GM18868 (cell line): ENCODE measurements around the gene EVX2.
A peak's percentile ranks its signal among the peaks of the same experiment; 100 is the strongest.

Experiments
- ATAC-seq: cut with Tn5 transposase; IDR thresholded peaks from one replicate; pipeline ENCODE4 v1.9.1; 2021; ENCODE audit warnings: mild to moderate bottlenecking, moderate library complexity; ENCODE audit not compliant: unreplicated experiment

Gene EVX2

GRCh38 chr2:176122052-176122682, 38.4 kb upstream of the EVX2 start:
- no peak for ATAC-seq

GRCh38 chr2:176121190-176122051, 37.7 kb upstream of the EVX2 start:
- ATAC-seq = no peak

- ATAC-seq = no peak
Observed at GRCh38 chr2:176120364-176121189, 36.8 kb upstream of the EVX2 start.

- ATAC-seq = no peak
Observed at GRCh38 chr2:176118601-176119339, 35.0 kb upstream of the EVX2 start.

GRCh38 chr2:176117823-176118371, 34.1 kb upstream of the EVX2 start:
- no peak for ATAC-seq

GRCh38 chr2:176117162-176117822, 33.5 kb upstream of the EVX2 start:
- no peak for ATAC-seq

GRCh38 chr2:176115883-176116813, 32.4 kb upstream of the EVX2 start, which contains the start of gene HOXD10:
TSS of gene HOXD10 (plus strand) at chr2:176116778. CDS start at chr2:176116834, 56 bp downstream.
- no peak for ATAC-seq

GRCh38 chr2:176114930-176115625, 31.3 kb upstream of the EVX2 start:
- ATAC-seq = no peak

- ATAC-seq = no peak
Observed at GRCh38 chr2:176114120-176114929, 30.6 kb upstream of the EVX2 start.

- no peak for ATAC-seq
Observed at GRCh38 chr2:176112375-176113302, 28.9 kb upstream of the EVX2 start.

- ATAC-seq = no peak
Observed at GRCh38 chr2:176111846-176112374, 28.1 kb upstream of the EVX2 start.

GRCh38 chr2:176111309-176111663, 27.5 kb upstream of the EVX2 start:
- ATAC-seq = peak; percentile 61

- ATAC-seq = no peak
Observed at GRCh38 chr2:176110415-176111308, 26.9 kb upstream of the EVX2 start.

- ATAC-seq = no peak
Observed at GRCh38 chr2:176109946-176110345, 26.2 kb upstream of the EVX2 start.
